Lung (tissue), 12 donors: ENCODE measurements around the gene BCAS3. TPM values are rescaled to one million over a fixed set of nuclear protein-coding genes. Genes with fewer than 3 reads are reported as not detected.

Experiments
- ATAC-seq: fragments of 200-7000 bp; cut with Tn5 transposase; one replicate; pipeline ENCODE4 v1.9.1; 2020; ENCODE audit warnings: moderate number of reproducible peaks; ENCODE audit not compliant: insufficient read depth, low FRiP score
- DNase-seq, 3 donors: peaks; one replicate each; pipeline ENCODE4 v3.0.0-alpha.2; 2013 to 2017
- H3K27ac ChIP-seq, 2 donors: one replicate each; pipeline ENCODE4 v1.5.1; 2013; ENCODE audit warnings: mild to moderate bottlenecking in 2 of 2, moderate library complexity in 2 of 2, control low read depth in 1 of 2, inconsistent platforms in 1 of 2, low read depth in 1 of 2, low read length in 1 of 2
- H3K27me3 ChIP-seq, 3 donors: one replicate each; pipeline ENCODE4 v1.5.1; 2013; ENCODE audit warnings: low read length in 2 of 3; ENCODE audit not compliant: control insufficient read depth in 3 of 3, insufficient read depth in 3 of 3
- H3K36me3 ChIP-seq, 4 donors: one replicate each; pipeline ENCODE4 v1.5.1; 2013; ENCODE audit warnings: low read length in 4 of 4, mild to moderate bottlenecking in 1 of 4, moderate library complexity in 1 of 4; ENCODE audit not compliant: control insufficient read depth in 4 of 4, insufficient read depth in 4 of 4
- H3K4me1 ChIP-seq, 5 donors: one replicate each; pipeline ENCODE4 v1.5.1; 2013; ENCODE audit warnings: low read length in 5 of 5, mild to moderate bottlenecking in 2 of 5, moderate library complexity in 1 of 5; ENCODE audit not compliant: control insufficient read depth in 5 of 5, insufficient read depth in 5 of 5
- H3K4me3 ChIP-seq: one replicate; pipeline ENCODE4 v1.5.1; 2013; ENCODE audit warnings: mild to moderate bottlenecking, control low read depth, moderate library complexity
- H3K9ac ChIP-seq, 2 donors: one replicate each; pipeline ENCODE4 v1.5.1; 2013; ENCODE audit warnings: low read length in 2 of 2, control low read depth in 1 of 2; ENCODE audit not compliant: insufficient read depth in 1 of 2
- H3K9me3 ChIP-seq, 4 donors: one replicate each; pipeline ENCODE4 v1.5.1; 2013; ENCODE audit warnings: low read length in 3 of 4, mild to moderate bottlenecking in 1 of 4, moderate library complexity in 1 of 4; ENCODE audit not compliant: control insufficient read depth in 4 of 4, insufficient read depth in 3 of 4
- WGBS, 2 donors: extraction: QIAGEN DNeasy Blood & Tissue Kit; methylation state at CpG; one replicate each; pipeline ENCODE4 v1.1.7; 2013; 5-methylcytosine and 5-hydroxymethylcytosine counted together
- polyA plus RNA-seq, 2 donors: library from polyadenylated mRNA; stranded (reverse); fragments of 200-250 nt; gene quantifications; one replicate each; pipeline ENCODE4 v1.2.1, GENCODE V29; 2013
- total RNA-seq, 2 donors: library from RNA; depleted of rRNA in 1 of 2; stranded (reverse); fragments of >200 nt in 1 of 2; gene quantifications; one replicate each; pipeline ENCODE4 v1.2.1, GENCODE V29; 2014 to 2021
- TF ChIP-seq, protein P1 (sequence below): IDR thresholded peaks from 2 replicates; pipeline ENCODE4 v1.5.1; 2012; ENCODE audit warnings: mild to moderate bottlenecking; ENCODE audit errors: control extremely low read depth, extremely low read depth
- donor health status: control.
- donor health status: control.
- donor health status: Bipolar disorder and iron deficiency.
- donor health status: healthy.
- donor health status: DM: yes; HTN: yes; CAD: no.

Gene BCAS3
- total and polyA plus RNA-seq, 4 donors, result 4.0 to 101 (median 20.3) TPM

GRCh38 chr17:61391595-61392291 lies 714.1 kb downstream of the BCAS3 start:
- Histone ChIP-seq H3K27ac (no peak overlapping the region), H3K9ac (no peak overlapping the region), H3K36me3 (peaks cover 0 to 2% (median 0%) of the 10 kb centered on the region in 4 donors), H3K27me3 (peaks cover 0 to 6% (median 0%) of the 10 kb centered on the region in 3 donors), H3K9me3 (no peaks in the 10 kb centered on the region), H3K4me3 (no peak overlapping the region), H3K4me1 (peaks cover 0 to 47% (median 5%) of the 10 kb centered on the region in 5 donors)
- TF ChIP-seq, protein P1, sequence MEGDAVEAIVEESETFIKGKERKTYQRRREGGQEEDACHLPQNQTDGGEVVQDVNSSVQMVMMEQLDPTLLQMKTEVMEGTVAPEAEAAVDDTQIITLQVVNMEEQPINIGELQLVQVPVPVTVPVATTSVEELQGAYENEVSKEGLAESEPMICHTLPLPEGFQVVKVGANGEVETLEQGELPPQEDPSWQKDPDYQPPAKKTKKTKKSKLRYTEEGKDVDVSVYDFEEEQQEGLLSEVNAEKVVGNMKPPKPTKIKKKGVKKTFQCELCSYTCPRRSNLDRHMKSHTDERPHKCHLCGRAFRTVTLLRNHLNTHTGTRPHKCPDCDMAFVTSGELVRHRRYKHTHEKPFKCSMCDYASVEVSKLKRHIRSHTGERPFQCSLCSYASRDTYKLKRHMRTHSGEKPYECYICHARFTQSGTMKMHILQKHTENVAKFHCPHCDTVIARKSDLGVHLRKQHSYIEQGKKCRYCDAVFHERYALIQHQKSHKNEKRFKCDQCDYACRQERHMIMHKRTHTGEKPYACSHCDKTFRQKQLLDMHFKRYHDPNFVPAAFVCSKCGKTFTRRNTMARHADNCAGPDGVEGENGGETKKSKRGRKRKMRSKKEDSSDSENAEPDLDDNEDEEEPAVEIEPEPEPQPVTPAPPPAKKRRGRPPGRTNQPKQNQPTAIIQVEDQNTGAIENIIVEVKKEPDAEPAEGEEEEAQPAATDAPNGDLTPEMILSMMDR, result no peak
- DNase-seq, result no peak
- no peak for ATAC-seq
- 93 to 94% methylated on average over 18 to 19 of the region's 19 CpGs for WGBS, 2 donors

DNA sequence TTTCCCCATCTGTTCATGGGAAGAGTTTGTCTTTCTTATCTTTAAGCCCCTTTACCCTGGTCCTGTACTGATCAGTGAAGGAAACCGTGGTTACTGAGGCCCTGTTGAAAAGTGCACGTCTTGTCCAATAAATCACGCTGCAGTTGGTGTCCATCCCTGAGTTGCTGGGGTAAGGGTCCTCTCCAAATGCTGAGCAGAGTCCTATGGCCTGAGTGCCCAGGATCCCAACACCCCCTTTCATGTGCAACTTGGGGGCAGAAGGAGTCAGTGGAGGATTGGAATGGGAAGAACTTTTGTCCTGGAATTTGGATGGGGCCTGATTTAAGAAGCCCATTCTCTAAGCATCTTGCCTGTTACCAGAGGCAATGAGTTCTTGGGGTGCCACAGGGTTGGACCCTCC lies 715.0 kb downstream of the BCAS3 start:
- ATAC-seq (no peak), DNase-seq (no peak)
- 73 to 83% methylated on average over 3 of the region's 3 CpGs for WGBS, 2 donors
- Histone ChIP-seq H3K4me3 (no peak overlapping the region), H3K27ac (peak overlapping the region in 1 of 2 donors; percentile 2), H3K27me3 (peaks cover 0 to 10% (median 0%) of the 10 kb centered on the region in 3 donors), H3K9ac (no peak overlapping the region), H3K4me1 (peaks cover 0 to 43% (median 3%) of the 10 kb centered on the region in 5 donors), H3K36me3 (peaks cover 0 to 4% (median 1%) of the 10 kb centered on the region in 4 donors), H3K9me3 (no peaks in the 10 kb centered on the region)
- TF ChIP-seq, protein P1, result no peak

GRCh38 chr17:61393550-61393903 lies 715.9 kb downstream of the BCAS3 start:
- 83 to 85% methylated on average over 3 of the region's 3 CpGs for WGBS, 2 donors
- H3K36me3 ChIP-seq, result peaks cover 0 to 12% (median 1%) of the 10 kb centered on the region in 4 donors
- no peak overlapping the region for H3K4me3 ChIP-seq
- H3K9me3 ChIP-seq, result peaks cover 0 to 1% (median 0%) of the 10 kb centered on the region in 4 donors
- peak overlapping the region in 1 of 2 donors; percentile 46 for H3K27ac ChIP-seq
- no peak overlapping the region for H3K9ac ChIP-seq
- H3K4me1 ChIP-seq, result peaks cover 0 to 43% (median 8%) of the 10 kb centered on the region in 5 donors
- H3K27me3 ChIP-seq, result peaks cover 0 to 18% (median 0%) of the 10 kb centered on the region in 3 donors
- no peak for DNase-seq
- TF ChIP-seq, protein P1, result no peak
- ATAC-seq, result no peak
